K562 (cell line): ENCODE measurements around the gene MRI1. TPM values are rescaled to one million over a fixed set of nuclear protein-coding genes. Genes with fewer than 3 reads are reported as not detected.

Experiments
- BDP1 ChIP-seq: IDR thresholded peaks from 3 replicates; pipeline ENCODE4 v1.6.1; 2011; ENCODE audit not compliant: insufficient read length, insufficient read depth
- BRD4 ChIP-seq: fragments of 200-600 bp; sonication (generic); IDR thresholded peaks from 2 replicates; pipeline ENCODE4 v1.6.1; 2017; ENCODE audit warnings: inconsistent platforms
- EGR1 ChIP-seq: fragments of 450-650 bp; conservative IDR thresholded peaks from 2 replicates; pipeline ENCODE4 v1.6.1; 2017; ENCODE audit warnings: mild to moderate bottlenecking
- FOSL1 ChIP-seq: fragments of 200-800 bp; sonication (Bioruptor generic); conservative IDR thresholded peaks from 2 replicates; pipeline ENCODE4 v1.6.1; 2016; ENCODE audit warnings: missing genetic modification characterization, missing compliant biosample characterization
- HDGF ChIP-seq: fragments of 450-650 bp; IDR thresholded peaks from 2 replicates; pipeline ENCODE4 v1.6.1; 2016
- HMGN3 ChIP-seq: IDR thresholded peaks from 2 replicates; pipeline ENCODE4 v1.6.1; 2011; ENCODE audit warnings: borderline replicate concordance, low read depth, mild to moderate bottlenecking, mixed read lengths, low read length; ENCODE audit not compliant: insufficient read length; ENCODE audit errors: extremely low read depth
- KHSRP ChIP-seq: fragments of 450-650 bp; IDR thresholded peaks from 2 replicates; pipeline ENCODE4 v1.6.1; 2017
- PML ChIP-seq: IDR thresholded peaks from 2 replicates; pipeline ENCODE4 v1.6.1; 2012; ENCODE audit warnings: low read length, inconsistent platforms
- RCOR1 ChIP-seq, 2 experiments: IDR thresholded peaks; 2 replicates each; pipeline ENCODE4 v1.6.1; 2012; ENCODE audit warnings: low read depth in 2 of 2, low read length in 2 of 2, borderline replicate concordance in 1 of 2, improper control_type of control experiment in 1 of 2
- SMC3 ChIP-seq: conservative IDR thresholded peaks from 2 replicates; pipeline ENCODE4 v1.6.1; 2011; ENCODE audit warnings: low read depth, low read length, improper control_type of control experiment; ENCODE audit not compliant: insufficient read depth
- ZNF143 ChIP-seq: sonication (generic); formaldehyde crosslinking; IDR thresholded peaks from 2 replicates; pipeline ENCODE4 v1.9.0; 2022; ENCODE audit warnings: mild to moderate bottlenecking, missing genetic modification reagents
- ZNF232 ChIP-seq: sonication (generic); formaldehyde crosslinking; IDR thresholded peaks from 2 replicates; pipeline ENCODE4 v1.8.0; 2022; ENCODE audit warnings: mild to moderate bottlenecking, missing genetic modification reagents
- ZNF561 ChIP-seq: fragments of 450-650 bp; formaldehyde crosslinking; conservative IDR thresholded peaks from 2 replicates; pipeline ENCODE4 v1.4.0; 2020; ENCODE audit warnings: mild to moderate bottlenecking, moderate library complexity
- ZNF77 ChIP-seq: fragments of 250-450 bp; sonication (Bioruptor Pico); IDR thresholded peaks from 2 replicates; pipeline ENCODE4 v1.5.0; 2020
- ZNF778 ChIP-seq: fragments of 450-650 bp; formaldehyde crosslinking; IDR thresholded peaks from 2 replicates; pipeline ENCODE4 v1.4.0; 2020; ENCODE audit warnings: mild to moderate bottlenecking, moderate library complexity
- polyA plus RNA-seq, 8 experiments: library from polyadenylated mRNA; depleted of rRNA in 4 of 8; stranded (reverse) in 5 of 8; unstranded in 3 of 8; fragments of >200 nt; fragmentation: Nextera tagmentation in 2 of 8; fragmentation: Illumina TruSeq in 1 of 8; extraction: Ambion mirVana in 2 of 8; extraction: Trizol in 1 of 8; gene quantifications; 2 replicates each; pipeline versions ENCODE4 v1.2.1 to v1.2.3, GENCODE V29; 2011 to 2014; ENCODE audit warnings: inconsistent platforms in 1 of 8, missing spikeins in 1 of 8
- total RNA-seq, 7 experiments: library from RNA; depleted of rRNA in 6 of 7; stranded (reverse); fragments of >200 nt in 6 of 7; fragmentation: Illumina TruSeq in 2 of 7; extraction: Trizol in 2 of 7; gene quantifications; 2 replicates each; pipeline versions ENCODE4 v1.2.1 to v1.2.3, GENCODE V29; 2011 to 2021; ENCODE audit warnings: low replicate concordance in 1 of 7
- TF ChIP-seq, protein P1 (sequence below): fragments of 250-450 bp; sonication (Bioruptor Pico); IDR thresholded peaks from 2 replicates; pipeline ENCODE4 v1.5.0; 2021; ENCODE audit warnings: mild to moderate bottlenecking, borderline replicate concordance
- TF ChIP-seq, protein P2 (sequence below): sonication (generic); formaldehyde crosslinking; IDR thresholded peaks from 2 replicates; pipeline ENCODE4 v1.8.1; 2023; ENCODE audit warnings: mild to moderate bottlenecking, missing genetic modification reagents
- TF ChIP-seq, protein P3 (sequence below): fragments of 450-650 bp; formaldehyde crosslinking; IDR thresholded peaks from 2 replicates; pipeline ENCODE4 v1.4.0; 2020; ENCODE audit warnings: mild to moderate bottlenecking, moderate library complexity
- TF ChIP-seq, protein P4 (sequence below): fragments of 450-650 bp; formaldehyde crosslinking; IDR thresholded peaks from 2 replicates; pipeline ENCODE4 v1.4.0; 2020; ENCODE audit warnings: mild to moderate bottlenecking, mixed read lengths
- TF ChIP-seq, protein P5 (sequence below): fragments of 250-450 bp; sonication (Bioruptor Pico); IDR thresholded peaks from 2 replicates; pipeline ENCODE4 v1.4.0; 2020; ENCODE audit warnings: mild to moderate bottlenecking, moderate library complexity

Gene MRI1
- total and polyA plus RNA-seq, 9 of the 15 experiments (the other 6 are each of a cell fraction or from before 2014, with no cell fraction given): 5.5 to 57.4 (median 28.2) TPM

DNA sequence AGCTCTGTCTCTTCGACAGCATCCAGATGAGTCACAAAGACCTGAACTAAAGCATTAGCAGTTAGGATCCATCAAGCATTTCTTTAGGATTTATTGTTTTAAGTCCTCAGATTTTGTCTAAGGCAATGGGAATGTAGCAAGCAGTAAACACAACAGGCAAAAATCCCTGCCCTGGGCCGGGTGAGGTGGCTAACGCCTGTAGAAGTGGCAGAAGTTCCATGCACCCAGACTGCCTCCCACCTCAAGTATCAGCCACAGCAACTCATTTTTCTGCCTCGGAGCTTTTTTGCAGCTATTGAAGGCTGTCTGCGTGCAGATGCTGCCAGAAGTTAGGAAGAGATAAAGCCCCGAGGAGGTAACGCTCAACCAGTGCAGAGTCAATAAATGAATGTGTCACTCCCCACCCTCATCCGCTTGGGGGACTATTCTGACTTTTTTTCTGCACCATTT lies 47.1 kb upstream of the MRI1 start (continued):
- TF ChIP-seq ZNF561 (CRISPR knock-in tag): no peak
- TF ChIP-seq BDP1: no peak
- no peak for TF ChIP-seq HMGN3
- TF ChIP-seq ZNF778: no peak
- no peak for TF ChIP-seq ZNF143 (CRISPR knock-in tag)
- TF ChIP-seq, protein P1, sequence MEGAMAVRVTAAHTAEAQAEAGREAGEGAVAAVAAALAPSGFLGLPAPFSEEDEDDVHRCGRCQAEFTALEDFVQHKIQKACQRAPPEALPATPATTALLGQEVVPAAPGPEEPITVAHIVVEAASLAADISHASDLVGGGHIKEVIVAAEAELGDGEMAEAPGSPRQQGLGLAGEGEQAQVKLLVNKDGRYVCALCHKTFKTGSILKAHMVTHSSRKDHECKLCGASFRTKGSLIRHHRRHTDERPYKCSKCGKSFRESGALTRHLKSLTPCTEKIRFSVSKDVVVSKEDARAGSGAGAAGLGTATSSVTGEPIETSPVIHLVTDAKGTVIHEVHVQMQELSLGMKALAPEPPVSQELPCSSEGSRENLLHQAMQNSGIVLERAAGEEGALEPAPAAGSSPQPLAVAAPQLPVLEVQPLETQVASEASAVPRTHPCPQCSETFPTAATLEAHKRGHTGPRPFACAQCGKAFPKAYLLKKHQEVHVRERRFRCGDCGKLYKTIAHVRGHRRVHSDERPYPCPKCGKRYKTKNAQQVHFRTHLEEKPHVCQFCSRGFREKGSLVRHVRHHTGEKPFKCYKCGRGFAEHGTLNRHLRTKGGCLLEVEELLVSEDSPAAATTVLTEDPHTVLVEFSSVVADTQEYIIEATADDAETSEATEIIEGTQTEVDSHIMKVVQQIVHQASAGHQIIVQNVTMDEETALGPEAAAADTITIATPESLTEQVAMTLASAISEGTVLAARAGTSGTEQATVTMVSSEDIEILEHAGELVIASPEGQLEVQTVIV (CRISPR knock-in tag): no peak
- 0 out of 2 replicates have a peak, but pooled peaks have one; percentile 6 for TF ChIP-seq SMC3
- peak; percentile 29; the same call in 1 of the 2 replicates for TF ChIP-seq EGR1
- TF ChIP-seq RCOR1 (IDR thresholded peaks at IDR 0.05; ENCODE audit: borderline replicate concordance in 1 of 2, low read depth in 2 of 2, low read length in 2 of 2): peak; percentile 92 to 98
- TF ChIP-seq ZNF77 (CRISPR knock-in tag): no peak
- no peak for TF ChIP-seq HDGF
- TF ChIP-seq, protein P2, sequence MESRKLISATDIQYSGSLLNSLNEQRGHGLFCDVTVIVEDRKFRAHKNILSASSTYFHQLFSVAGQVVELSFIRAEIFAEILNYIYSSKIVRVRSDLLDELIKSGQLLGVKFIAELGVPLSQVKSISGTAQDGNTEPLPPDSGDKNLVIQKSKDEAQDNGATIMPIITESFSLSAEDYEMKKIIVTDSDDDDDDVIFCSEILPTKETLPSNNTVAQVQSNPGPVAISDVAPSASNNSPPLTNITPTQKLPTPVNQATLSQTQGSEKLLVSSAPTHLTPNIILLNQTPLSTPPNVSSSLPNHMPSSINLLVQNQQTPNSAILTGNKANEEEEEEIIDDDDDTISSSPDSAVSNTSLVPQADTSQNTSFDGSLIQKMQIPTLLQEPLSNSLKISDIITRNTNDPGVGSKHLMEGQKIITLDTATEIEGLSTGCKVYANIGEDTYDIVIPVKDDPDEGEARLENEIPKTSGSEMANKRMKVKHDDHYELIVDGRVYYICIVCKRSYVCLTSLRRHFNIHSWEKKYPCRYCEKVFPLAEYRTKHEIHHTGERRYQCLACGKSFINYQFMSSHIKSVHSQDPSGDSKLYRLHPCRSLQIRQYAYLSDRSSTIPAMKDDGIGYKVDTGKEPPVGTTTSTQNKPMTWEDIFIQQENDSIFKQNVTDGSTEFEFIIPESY: peak; percentile 46; the same call in 1 of the 2 replicates
- peak; percentile 70 for TF ChIP-seq FOSL1 (tag)
- TF ChIP-seq BRD4: no peak
- TF ChIP-seq, protein P3, sequence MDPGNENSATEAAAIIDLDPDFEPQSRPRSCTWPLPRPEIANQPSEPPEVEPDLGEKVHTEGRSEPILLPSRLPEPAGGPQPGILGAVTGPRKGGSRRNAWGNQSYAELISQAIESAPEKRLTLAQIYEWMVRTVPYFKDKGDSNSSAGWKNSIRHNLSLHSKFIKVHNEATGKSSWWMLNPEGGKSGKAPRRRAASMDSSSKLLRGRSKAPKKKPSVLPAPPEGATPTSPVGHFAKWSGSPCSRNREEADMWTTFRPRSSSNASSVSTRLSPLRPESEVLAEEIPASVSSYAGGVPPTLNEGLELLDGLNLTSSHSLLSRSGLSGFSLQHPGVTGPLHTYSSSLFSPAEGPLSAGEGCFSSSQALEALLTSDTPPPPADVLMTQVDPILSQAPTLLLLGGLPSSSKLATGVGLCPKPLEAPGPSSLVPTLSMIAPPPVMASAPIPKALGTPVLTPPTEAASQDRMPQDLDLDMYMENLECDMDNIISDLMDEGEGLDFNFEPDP (CRISPR knock-in tag): no peak
- TF ChIP-seq, protein P4, sequence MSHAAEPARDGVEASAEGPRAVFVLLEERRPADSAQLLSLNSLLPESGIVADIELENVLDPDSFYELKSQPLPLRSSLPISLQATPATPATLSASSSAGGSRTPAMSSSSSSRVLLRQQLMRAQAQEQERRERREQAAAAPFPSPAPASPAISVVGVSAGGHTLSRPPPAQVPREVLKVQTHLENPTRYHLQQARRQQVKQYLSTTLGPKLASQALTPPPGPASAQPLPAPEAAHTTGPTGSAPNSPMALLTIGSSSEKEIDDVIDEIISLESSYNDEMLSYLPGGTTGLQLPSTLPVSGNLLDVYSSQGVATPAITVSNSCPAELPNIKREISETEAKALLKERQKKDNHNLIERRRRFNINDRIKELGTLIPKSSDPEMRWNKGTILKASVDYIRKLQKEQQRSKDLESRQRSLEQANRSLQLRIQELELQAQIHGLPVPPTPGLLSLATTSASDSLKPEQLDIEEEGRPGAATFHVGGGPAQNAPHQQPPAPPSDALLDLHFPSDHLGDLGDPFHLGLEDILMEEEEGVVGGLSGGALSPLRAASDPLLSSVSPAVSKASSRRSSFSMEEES (CRISPR knock-in tag): no peak
- TF ChIP-seq PML: peak; percentile 65
- TF ChIP-seq, protein P5, sequence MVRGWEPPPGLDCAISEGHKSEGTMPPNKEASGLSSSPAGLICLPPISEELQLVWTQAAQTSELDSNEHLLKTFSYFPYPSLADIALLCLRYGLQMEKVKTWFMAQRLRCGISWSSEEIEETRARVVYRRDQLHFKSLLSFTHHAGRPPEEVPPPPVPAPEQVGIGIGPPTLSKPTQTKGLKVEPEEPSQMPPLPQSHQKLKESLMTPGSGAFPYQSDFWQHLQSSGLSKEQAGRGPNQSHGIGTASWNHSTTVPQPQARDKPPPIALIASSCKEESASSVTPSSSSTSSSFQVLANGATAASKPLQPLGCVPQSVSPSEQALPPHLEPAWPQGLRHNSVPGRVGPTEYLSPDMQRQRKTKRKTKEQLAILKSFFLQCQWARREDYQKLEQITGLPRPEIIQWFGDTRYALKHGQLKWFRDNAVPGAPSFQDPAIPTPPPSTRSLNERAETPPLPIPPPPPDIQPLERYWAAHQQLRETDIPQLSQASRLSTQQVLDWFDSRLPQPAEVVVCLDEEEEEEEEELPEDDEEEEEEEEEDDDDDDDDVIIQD (CRISPR knock-in tag): no peak
- TF ChIP-seq ZNF232 (CRISPR knock-in tag): no peak
- TF ChIP-seq KHSRP: no peak
